Stimulated activated CD4-positive, alpha-beta T cell treated with anti-CD3 and anti-CD28 coated beads, Interleukin-12 subunit alpha, Interleukin-12 subunit beta, amount 100 ng/mL, for 4 hours (primary cell): Measurements from ENCODE around the gene TMA16.
"Not testable (repeated sequence)": the region's sequence is repeated elsewhere in the genome, so short reads cannot be mapped to it uniquely, and the experiment has no call there.

Source experiments
- DNase-seq: peaks from one replicate; pipeline ENCODE4 v3.0.0-alpha.2; 2020

The TMA16 gene

GRCh38 chr4:163523791-163524365 lies 29.4 kb downstream of the TMA16 start:
- no peak for DNase-seq

GRCh38 chr4:163525982-163526381 lies 31.5 kb downstream of the TMA16 start:
- no peak for DNase-seq

- no peak for DNase-seq
Measured at GRCh38 chr4:163527172-163527571, 32.7 kb downstream of the TMA16 start.

GRCh38 chr4:163528653-163529052 lies 34.2 kb downstream of the TMA16 start:
- DNase-seq, result no peak

- no peak for DNase-seq
Measured at GRCh38 chr4:163534056-163534455, 39.6 kb downstream of the TMA16 start.

- DNase-seq, result no peak
Measured at GRCh38 chr4:163535657-163536056, 41.2 kb downstream of the TMA16 start.

GRCh38 chr4:163536091-163536490 lies 41.6 kb downstream of the TMA16 start:
- no peak for DNase-seq

- DNase-seq, result no peak
Measured at GRCh38 chr4:163537114-163537513, 42.6 kb downstream of the TMA16 start.

GRCh38 chr4:163538820-163539219 lies 44.3 kb downstream of the TMA16 start:
- not testable (repeated sequence) for DNase-seq

GRCh38 chr4:163540448-163540847 lies 46.0 kb downstream of the TMA16 start:
- no peak for DNase-seq

- no peak for DNase-seq
Measured at GRCh38 chr4:163540977-163541376, 46.5 kb downstream of the TMA16 start.

GRCh38 chr4:163542275-163542674 lies 47.8 kb downstream of the TMA16 start:
- no peak for DNase-seq

- DNase-seq, result peak; percentile 52
Measured at GRCh38 chr4:163544407-163545038, 50.0 kb downstream of the TMA16 start.

- no peak for DNase-seq
Measured at GRCh38 chr4:163548481-163549243, 54.2 kb downstream of the TMA16 start.

- no peak for DNase-seq
Measured at GRCh38 chr4:163550869-163551267, 56.4 kb downstream of the TMA16 start.

- no peak for DNase-seq
Measured at GRCh38 chr4:163553146-163553545, 58.7 kb downstream of the TMA16 start.

GRCh38 chr4:163554870-163555465 lies 60.5 kb downstream of the TMA16 start:
- DNase-seq, result no peak

GRCh38 chr4:163556177-163556576 lies 61.7 kb downstream of the TMA16 start:
- DNase-seq, result no peak

- DNase-seq, result no peak
Measured at GRCh38 chr4:163556650-163557391, 62.3 kb downstream of the TMA16 start.

- no peak for DNase-seq
Measured at GRCh38 chr4:163558539-163559044, 64.1 kb downstream of the TMA16 start.

- no peak for DNase-seq
Measured at GRCh38 chr4:163562496-163562895, 68.0 kb downstream of the TMA16 start.

GRCh38 chr4:163563592-163563991 lies 69.1 kb downstream of the TMA16 start:
- DNase-seq, result no peak

GRCh38 chr4:163564221-163564720 lies 69.8 kb downstream of the TMA16 start:
- DNase-seq, result no peak
